Stimulated activated CD8-positive, alpha-beta memory T cell treated with anti-CD3 and anti-CD28 coated beads, Interleukin-4, amount 100 ng/mL, for 48 hours (primary cell): ENCODE results near the gene STIL.
"Not testable (repeated sequence)": the region's sequence is repeated elsewhere in the genome, so short reads cannot be mapped to it uniquely, and the experiment has no call there.

ENCODE experiments used
- DNase-seq: peaks from one replicate; pipeline ENCODE4 v3.0.0-alpha.2; 2020

STIL gene

GRCh38 chr1:47216278-47217059 lies 97.5 kb downstream of the STIL start:
- DNase-seq, result no peak

- no peak for DNase-seq
Observed at GRCh38 chr1:47215713-47216112, 98.2 kb downstream of the STIL start.

DNA sequence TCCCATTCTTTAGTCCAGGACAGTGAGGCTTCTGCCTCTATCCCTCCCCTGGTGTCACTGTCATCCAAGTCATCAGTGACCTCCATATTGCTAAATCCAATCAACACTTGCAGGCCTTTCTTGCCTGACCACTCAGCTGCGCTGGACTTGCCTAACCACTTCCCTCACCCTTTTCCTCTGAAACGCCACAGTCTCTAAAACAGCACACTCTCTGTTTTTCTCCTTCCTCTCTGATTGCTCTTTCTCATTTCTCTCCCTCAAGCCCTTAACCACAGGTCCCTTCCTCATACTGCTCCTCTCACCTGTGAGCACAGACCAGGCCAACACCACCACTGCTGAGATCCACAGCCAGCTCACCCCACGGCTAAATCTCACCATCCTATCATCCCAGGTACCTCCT lies 99.4 kb downstream of the STIL start:
- DNase-seq, result no peak

DNA sequence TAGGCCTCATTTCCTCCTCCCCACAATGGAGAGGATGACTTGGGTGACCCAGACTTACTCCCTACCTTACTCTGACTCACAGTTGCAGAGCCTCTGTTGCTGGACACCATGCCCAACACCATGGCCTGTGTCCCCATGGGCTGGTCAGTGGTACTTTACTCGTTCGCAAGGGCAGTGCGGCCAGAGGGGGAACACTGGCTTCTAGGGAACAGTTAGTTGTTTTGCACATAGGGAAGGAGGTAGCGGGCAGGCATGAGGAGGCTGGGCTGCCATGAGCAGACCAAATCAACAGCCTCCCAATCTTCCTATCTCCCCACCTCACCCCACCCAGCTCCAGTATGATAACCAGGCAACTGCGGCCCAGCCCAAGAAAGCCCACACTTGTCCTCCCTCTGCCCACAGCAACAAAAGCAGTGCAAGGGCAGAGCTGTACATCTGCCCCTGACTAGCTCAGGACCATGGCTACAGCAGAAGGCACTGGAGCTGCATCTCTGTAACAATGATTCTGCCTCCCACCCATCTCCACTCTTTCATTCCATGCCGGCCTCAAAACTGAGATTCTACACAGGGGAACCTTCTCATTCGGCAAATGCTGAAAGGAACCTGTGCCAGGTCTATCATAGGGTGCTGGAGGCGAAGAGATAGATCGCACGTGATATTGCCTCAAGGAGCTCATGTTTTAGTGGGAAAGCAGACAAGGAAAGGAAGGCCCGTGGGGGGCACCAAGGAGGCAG lies 100.5 kb downstream of the STIL start:
- DNase-seq, result no peak

GRCh38 chr1:47212636-47213229 lies 101.2 kb downstream of the STIL start:
- DNase-seq, result no peak

DNA sequence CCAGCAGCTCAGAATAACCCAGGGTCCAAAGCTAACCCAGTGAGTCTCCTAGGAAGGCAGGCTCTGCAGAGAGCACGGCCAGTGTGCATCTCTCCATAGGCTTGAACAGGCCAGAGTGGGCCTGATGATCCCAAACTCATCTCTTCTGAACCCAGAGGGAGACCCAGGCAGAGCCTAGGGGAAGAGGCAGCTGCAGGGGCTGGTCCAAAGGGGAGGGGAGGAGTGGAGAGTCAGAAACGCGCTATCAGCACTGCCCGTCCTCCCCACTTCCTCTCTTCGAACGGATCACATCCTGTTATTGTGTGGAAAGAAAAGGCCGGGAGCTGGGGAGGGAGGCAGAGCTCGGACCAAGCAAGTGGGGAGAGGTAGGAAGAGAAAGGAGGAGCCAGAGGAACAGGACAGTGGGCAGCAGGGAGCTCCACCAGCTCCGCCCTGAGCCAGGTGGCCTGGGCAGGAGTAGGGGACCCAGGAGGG lies 102.1 kb downstream of the STIL start:
- no peak for DNase-seq

GRCh38 chr1:47210666-47211065 lies 103.3 kb downstream of the STIL start:
- DNase-seq, result no peak

- DNase-seq, result no peak
Observed at GRCh38 chr1:47209725-47210325, 104.1 kb downstream of the STIL start.

- DNase-seq, result no peak
Observed at GRCh38 chr1:47209091-47209490, 104.9 kb downstream of the STIL start.

DNA sequence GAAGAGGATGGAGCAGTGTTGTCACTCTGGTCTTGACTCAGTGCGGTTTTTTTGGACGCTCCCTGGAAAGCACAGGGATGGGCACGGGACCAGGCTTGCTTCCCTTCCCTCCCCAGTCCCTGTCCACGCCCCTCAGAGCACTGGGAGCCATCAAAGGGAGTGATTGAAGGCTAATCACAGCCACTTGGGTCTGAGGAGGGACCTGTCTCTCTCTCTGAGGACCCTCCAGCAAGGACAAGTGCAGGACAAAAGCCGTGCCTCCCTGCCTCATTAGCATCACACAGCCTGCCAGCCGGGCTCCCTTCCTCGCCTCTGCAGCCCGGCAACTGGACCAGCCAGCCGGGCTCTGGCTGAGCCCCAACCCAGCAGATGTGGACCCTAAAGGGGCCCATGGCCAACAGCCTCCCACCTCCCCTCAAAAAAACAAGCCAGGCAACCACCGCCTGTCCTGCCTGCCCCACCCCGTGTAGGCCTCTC lies 105.5 kb downstream of the STIL start:
- DNase-seq, result no peak

DNA sequence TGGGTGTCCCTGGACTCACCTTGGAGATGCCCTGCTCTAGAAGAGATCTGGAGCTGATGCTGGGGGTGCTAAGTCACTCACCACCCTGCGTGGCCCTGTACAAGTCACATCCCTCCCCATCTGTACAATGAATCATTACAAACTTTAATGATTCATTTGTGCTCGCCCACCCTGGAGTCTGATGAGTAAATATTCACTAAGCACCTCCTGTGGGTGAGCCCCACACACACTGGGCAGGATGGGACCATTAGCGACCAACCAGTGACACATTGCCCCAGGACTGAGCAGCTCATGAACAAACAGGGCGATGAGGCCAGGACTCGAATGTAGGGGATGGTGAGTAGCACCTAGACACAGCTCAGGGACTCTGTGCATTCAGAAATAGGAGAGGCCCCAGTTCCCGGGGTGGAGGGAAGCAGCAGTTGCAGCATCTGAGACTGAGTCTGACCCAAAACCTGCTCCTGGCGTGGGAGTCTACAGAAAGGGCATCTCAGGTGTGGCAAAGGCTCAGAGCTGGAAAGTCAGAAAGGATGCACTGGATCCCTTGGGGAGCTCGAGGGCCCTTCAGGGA lies 106.1 kb downstream of the STIL start:
- DNase-seq, result peak; percentile 41

- no peak for DNase-seq
Observed at GRCh38 chr1:47205918-47206317, 108.0 kb downstream of the STIL start.

DNA sequence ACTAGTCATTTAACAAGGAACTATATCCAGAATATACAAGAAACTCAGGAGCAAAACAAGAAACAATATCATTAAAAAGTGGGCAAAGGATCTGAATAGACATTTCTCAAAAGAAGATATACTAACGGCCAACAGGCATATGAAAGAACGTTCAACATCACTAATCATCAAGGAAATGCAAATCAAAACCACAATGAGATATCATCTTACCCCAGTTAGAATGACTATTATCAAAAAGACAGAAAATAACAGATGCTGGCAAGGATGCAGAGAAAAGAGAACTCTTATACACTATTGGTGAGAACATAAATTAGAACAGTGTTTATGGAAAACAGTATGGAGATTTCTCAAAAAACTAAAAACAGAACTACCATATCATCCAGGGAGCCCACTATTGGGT lies 110.4 kb downstream of the STIL start:
- DNase-seq, result not testable (repeated sequence)

DNA sequence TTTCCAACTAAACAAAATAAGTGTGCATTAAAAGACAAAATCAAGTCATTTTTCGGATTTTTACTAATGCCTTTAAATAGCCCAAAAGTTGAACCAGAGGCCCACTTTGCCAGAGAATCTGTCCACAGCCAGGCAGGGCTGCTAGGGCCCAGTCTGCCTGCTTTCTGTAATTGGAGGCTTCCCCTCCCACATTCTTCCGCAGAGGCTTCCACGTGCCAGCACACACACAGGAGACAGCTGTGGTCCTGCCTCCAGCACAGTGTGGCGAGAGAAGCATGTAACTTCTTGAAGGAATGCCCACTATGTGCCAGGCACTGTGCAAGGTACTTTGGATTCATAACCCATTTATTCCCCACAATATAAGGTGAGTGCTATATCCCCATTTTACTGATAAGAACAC lies 112.8 kb downstream of the STIL start:
- DNase-seq, result no peak
